Fibroblast of skin of right quadriceps (primary cell): ENCODE measurements around the gene TIMP3.

Source experiments
- DNase-seq: peaks from one replicate; pipeline ENCODE4 v3.0.0-alpha.2; 2013

TIMP3 gene

GRCh38 chr22:32897400-32897799 lies 95.9 kb downstream of the TIMP3 start:
- peak; percentile 70 for DNase-seq

- no peak for DNase-seq
Measured at GRCh38 chr22:32900886-32901635, 99.6 kb downstream of the TIMP3 start.

DNA sequence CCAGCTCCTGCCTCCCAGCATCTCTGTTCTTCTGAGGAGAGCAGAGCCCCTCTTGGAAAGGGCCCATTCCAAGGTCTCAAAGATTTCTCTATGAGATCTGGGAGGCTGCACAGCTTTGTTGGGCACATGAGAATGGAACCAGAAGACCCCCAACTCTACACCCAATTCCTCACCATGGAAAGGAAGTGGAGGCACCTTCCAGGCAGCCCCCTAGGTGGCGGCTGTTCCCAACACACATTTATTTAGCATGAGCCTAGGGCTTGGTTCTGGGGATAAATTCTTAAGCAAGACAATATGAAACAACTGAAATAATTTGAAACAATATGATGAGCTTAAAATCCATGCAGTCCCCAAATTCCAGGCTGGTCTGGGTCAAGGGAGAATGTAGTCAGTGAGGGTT lies 100.4 kb downstream of the TIMP3 start:
- DNase-seq, result no peak

- DNase-seq, result no peak
Measured at GRCh38 chr22:32903507-32903906, 102.0 kb downstream of the TIMP3 start.

DNA sequence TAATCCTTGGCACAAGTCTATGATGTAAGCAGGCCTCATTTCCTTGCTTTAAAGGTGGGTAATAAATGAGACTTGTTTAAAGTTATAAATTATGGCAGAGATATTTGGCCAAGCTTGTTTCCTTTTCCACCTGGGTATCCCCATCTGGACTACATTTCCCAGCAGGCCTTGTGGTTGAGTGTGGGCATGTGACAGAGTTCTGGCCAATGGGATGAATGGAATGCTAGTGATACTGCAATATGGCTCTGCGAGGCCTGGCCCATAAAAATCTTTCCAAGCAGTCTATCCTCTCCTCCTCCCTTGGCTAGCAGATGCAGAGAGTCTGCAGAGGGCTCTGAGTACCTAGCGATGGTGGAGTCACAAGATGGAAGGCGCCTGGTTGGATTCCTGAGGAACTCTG lies 102.5 kb downstream of the TIMP3 start:
- DNase-seq, result peak; percentile 46

- no peak for DNase-seq
Measured at GRCh38 chr22:32905400-32905799, 103.9 kb downstream of the TIMP3 start.

GRCh38 chr22:32909581-32910428 lies 108.3 kb downstream of the TIMP3 start:
- DNase-seq, result no peak

DNA sequence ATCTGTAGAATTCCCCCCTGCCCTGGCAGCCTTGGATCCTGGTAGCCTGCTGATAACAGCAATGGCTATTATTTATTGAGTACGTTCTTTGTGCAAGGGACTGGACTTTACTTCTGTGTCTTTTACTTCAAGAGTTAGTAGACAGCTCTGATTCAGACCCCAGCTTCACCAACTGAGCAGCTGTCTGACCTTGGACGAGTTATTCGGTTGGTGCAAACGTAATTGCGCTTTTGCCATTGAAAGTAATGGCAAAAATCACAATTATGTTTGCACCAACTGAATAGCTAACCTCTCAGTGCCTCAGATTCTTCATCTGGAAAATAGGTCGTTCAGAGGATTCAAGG lies 108.9 kb downstream of the TIMP3 start:
- no peak for DNase-seq

DNA sequence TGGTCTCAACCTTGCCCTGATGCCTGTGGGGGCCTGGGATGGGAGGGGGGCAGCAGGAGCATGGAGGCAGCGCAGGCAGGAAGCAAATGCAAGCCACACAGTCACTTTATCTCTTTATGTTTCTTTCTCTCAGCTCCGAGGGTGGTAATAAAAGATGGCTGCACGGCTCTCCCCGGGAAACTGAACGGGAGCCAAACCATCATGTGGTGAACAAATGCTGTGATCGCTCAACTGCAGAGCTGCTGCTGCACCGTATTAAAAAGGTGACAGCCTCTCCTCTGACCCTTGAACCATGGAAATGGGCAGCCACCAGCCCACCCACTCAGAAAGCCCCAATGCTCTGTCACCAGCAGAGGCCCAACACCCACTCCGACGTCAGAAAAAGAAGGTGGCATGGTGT lies 110.0 kb downstream of the TIMP3 start:
- peak; percentile 14 for DNase-seq
